Measurements from ENCODE around the gene DNLZ. TPM values are rescaled to one million over a fixed set of nuclear protein-coding genes. Genes with fewer than 3 reads are reported as not detected.

The DNLZ gene
- total RNA-seq, 1 donor from 2014 or later: 27.1 TPM

DNA sequence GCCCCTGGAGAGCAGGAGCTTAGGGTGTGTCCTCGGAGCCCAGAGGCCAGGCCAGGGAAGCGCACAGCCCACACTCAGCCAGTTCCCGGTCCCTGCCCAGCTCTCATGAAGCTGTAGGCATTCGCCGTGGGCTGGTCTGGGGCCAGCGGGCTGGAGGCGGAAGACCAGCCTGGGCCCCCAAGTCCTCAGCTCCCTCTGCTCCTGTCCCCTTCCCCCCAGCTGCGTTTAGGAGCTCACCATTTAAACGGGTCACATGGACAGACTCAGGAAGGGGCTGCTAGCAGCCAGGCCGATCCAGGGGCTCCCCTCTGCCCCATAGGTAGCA lies 17.4 kb downstream of the DNLZ start:
- POLR2A ChIA-PET: no interaction called here
- ATAC-seq (ENCODE audit: low read depth) (no peak), DNase-seq (no peak)
- H3K4me3 Mint-ChIP-seq: no peak overlapping the region
- no peaks in the 10 kb centered on the region for H3K27me3 Mint-ChIP-seq
- no peaks in the 10 kb centered on the region for H3K9me3 Mint-ChIP-seq
- CTCF ChIA-PET: no interaction called here
- no peaks in the 10 kb centered on the region for H3K36me3 Mint-ChIP-seq (ENCODE audit: low read depth)
- H3K27ac Mint-ChIP-seq: no peak overlapping the region
- intact Hi-C loops (cut with micrococcal nuclease): no loop called here
- TF ChIP-seq, protein P1, sequence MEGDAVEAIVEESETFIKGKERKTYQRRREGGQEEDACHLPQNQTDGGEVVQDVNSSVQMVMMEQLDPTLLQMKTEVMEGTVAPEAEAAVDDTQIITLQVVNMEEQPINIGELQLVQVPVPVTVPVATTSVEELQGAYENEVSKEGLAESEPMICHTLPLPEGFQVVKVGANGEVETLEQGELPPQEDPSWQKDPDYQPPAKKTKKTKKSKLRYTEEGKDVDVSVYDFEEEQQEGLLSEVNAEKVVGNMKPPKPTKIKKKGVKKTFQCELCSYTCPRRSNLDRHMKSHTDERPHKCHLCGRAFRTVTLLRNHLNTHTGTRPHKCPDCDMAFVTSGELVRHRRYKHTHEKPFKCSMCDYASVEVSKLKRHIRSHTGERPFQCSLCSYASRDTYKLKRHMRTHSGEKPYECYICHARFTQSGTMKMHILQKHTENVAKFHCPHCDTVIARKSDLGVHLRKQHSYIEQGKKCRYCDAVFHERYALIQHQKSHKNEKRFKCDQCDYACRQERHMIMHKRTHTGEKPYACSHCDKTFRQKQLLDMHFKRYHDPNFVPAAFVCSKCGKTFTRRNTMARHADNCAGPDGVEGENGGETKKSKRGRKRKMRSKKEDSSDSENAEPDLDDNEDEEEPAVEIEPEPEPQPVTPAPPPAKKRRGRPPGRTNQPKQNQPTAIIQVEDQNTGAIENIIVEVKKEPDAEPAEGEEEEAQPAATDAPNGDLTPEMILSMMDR (IDR thresholded peaks at IDR 0.05): no peak
- H3K4me1 Mint-ChIP-seq: peaks cover 5% of the 10 kb centered on the region

DNA sequence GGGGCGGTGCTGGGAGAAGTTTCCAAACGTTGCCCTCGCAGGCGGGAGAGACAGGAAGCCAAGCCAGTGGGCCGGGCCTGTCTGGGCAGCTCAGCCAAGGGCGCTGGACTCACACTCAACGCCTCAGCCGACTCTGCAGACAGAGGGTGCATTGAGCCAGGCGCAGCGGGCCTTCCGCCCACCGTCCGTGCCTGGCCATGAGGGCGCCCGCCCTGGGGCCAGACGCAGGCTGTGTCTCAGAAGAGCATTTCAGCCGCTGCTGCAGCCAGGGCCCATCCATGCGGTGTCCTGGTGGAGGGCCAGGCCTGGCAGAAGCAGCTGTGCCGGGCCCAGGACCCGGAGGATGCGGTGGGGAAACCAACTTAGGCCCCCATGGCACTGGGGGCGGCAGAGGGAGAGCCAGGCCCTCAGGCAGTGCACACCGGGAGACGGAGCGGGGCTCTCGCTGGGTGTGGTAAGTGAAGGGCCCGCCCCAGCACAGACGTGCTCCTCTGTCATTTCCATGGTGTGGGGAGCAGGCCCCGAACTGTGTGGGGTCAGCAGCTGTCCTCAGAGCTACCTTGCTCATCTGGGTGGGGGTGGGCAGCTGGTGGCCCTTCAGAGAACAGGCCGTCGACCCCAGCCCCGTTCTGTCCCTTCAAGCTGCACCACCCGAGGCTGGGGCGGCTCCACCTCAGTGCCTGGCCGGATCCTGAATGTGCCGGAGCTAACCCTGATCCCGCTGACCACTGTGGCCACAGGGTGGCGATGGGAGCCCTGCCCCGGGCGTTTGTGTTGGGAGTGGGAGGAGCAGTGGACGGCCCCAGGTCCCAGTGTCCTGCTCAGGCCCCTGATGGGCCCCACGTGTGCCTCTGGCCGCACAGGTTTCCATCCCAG lies 18.0 kb downstream of the DNLZ start:
- no peaks in the 10 kb centered on the region for H3K9me3 Mint-ChIP-seq
- TF ChIP-seq, protein P1 (IDR thresholded peaks at IDR 0.05): no peak
- DNase-seq (no peak), ATAC-seq (ENCODE audit: low read depth) (no peak)
- H3K27ac Mint-ChIP-seq: no peak overlapping the region
- H3K4me1 Mint-ChIP-seq: peaks cover 5% of the 10 kb centered on the region
- H3K36me3 Mint-ChIP-seq (ENCODE audit: low read depth): no peaks in the 10 kb centered on the region
- intact Hi-C loops (cut with micrococcal nuclease): no loop called here
- ChIA-PET CTCF (no interaction called here), POLR2A (interaction anchor here (1.7 kb wide), 1 partner anchor 18 kb away, joined by 3 read pairs; no protein-coding TSS in a partner anchor)
- H3K27me3 Mint-ChIP-seq: no peaks in the 10 kb centered on the region
- H3K4me3 Mint-ChIP-seq: no peak overlapping the region

DNA sequence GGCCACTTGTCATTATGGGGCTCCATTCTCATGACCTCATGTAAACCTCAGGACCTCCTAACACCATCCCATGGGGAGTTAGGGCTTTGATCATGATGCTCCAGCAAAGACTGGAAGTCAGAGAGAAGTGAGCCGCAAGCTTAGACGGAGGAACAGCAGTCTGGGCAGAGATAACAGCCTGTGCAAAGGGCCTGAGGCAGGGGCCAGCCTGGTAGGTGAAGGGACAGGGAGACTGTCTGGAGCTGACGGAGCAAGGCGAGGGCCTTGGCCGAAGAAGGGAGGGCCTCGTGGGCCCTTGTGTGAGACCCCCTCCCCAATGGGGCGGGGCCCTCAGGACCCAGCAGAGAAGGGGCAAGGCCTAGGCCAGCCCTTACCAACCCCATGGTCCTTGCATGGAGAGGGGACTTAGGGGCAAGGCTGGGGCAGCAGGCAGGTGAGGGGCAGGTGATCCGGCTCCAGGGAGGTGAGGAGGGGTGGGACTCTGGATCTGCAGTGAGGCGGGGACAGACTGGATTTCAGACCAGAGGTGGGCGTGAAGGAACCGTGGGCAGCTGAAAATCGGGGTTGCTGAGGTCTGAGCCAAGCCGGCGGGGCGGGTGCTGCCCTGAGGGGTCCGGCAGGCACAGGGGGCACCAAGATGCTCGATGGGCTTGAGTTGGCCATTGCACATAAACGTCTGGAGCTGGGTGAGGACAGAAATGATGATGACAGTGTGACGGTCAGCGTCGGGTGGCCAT lies 18.8 kb downstream of the DNLZ start:
- H3K27me3 Mint-ChIP-seq: no peaks in the 10 kb centered on the region
- H3K36me3 Mint-ChIP-seq (ENCODE audit: low read depth): no peaks in the 10 kb centered on the region
- intact Hi-C loops (cut with micrococcal nuclease): no loop called here
- ChIA-PET CTCF (no interaction called here), POLR2A (interaction anchor here (1.7 kb wide), 1 partner anchor 18 kb away, joined by 3 read pairs; no protein-coding TSS in a partner anchor)
- no peak for DNase-seq
- TF ChIP-seq, protein P1 (IDR thresholded peaks at IDR 0.05): no peak
- no peak overlapping the region for H3K27ac Mint-ChIP-seq
- H3K9me3 Mint-ChIP-seq: no peaks in the 10 kb centered on the region
- peaks cover 5% of the 10 kb centered on the region for H3K4me1 Mint-ChIP-seq
- H3K4me3 Mint-ChIP-seq: no peak overlapping the region
- no peak for ATAC-seq (ENCODE audit: low read depth)

DNA sequence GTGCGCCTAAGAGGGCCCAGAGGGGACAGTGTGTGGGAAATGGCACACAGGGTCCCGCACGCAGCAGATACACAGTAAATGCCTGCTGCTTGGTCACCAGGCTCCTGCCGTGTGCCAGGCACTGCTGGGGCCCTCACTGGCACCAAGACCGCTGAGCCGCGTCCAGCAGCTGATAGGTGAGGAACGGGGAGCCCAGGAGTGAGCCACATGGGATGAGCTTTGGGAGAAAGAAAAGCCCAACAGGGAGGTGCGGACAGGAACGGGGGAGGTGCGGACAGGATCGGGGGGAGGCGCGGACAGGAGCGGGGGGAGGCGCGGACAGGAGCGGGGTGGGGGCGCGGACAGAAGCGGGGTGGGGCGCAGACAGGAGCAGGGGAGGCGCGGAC lies 19.7 kb downstream of the DNLZ start:
- H3K27me3 Mint-ChIP-seq: no peaks in the 10 kb centered on the region
- H3K27ac Mint-ChIP-seq: no peak overlapping the region
- TF ChIP-seq, protein P1 (IDR thresholded peaks at IDR 0.05): no peak
- peaks cover 5% of the 10 kb centered on the region for H3K4me1 Mint-ChIP-seq
- DNase-seq: no peak
- H3K36me3 Mint-ChIP-seq (ENCODE audit: low read depth): no peaks in the 10 kb centered on the region
- CTCF ChIA-PET: no interaction called here
- H3K9me3 Mint-ChIP-seq: no peaks in the 10 kb centered on the region
- intact Hi-C loops (cut with micrococcal nuclease): loop anchor here (2.0 kb wide), 1 partner anchor 19 kb away; the partner anchor contains the start of gene DNLZ
- H3K4me3 Mint-ChIP-seq: no peak overlapping the region
- POLR2A ChIA-PET: interaction anchor here (1.7 kb wide), 1 partner anchor 19 kb away, joined by 3 read pairs; no protein-coding TSS in a partner anchor
- no peak for ATAC-seq (ENCODE audit: low read depth)

Measured in activated B cell treated with CpG ODN at 0.5 μM for 24 hours (primary cell).